ENCODE measurements around the gene PLXDC1. TPM values are rescaled to one million over a fixed set of nuclear protein-coding genes. Genes with fewer than 3 reads are reported as not detected.
A peak's percentile ranks its signal among the peaks of the same experiment; 100 is the strongest.

PLXDC1 gene
- total RNA-seq, 1 experiment from 2014 or later: 2.0 TPM

- H3K27me3 Mint-ChIP-seq (ENCODE audit: low read depth): peaks cover 36% of the 10 kb centered on the region
- H2BK20ac ChIP-seq (ENCODE audit: low read depth, low read length, poor library complexity, severe bottlenecking): no peak overlapping the region
Observed at GRCh38 chr17:39147221-39148185, 3.9 kb downstream of the PLXDC1 start.

More at GRCh38 chr17:39147221-39148185, 3.9 kb downstream of the PLXDC1 start:
- no peak overlapping the region for H3K4ac ChIP-seq (ENCODE audit: low read depth, low read length)
- H2BK120ac ChIP-seq (ENCODE audit: low read depth, low read length, poor library complexity, severe bottlenecking): no peak overlapping the region
- H3K27ac Mint-ChIP-seq: peak overlapping the region in 1 of 3 experiments; percentile 25; a peak in 1 of 7 replicates
- no peak overlapping the region for H3K56ac ChIP-seq (ENCODE audit: insufficient read length, low read depth, low read length)
- TF ChIP-seq, protein P1, sequence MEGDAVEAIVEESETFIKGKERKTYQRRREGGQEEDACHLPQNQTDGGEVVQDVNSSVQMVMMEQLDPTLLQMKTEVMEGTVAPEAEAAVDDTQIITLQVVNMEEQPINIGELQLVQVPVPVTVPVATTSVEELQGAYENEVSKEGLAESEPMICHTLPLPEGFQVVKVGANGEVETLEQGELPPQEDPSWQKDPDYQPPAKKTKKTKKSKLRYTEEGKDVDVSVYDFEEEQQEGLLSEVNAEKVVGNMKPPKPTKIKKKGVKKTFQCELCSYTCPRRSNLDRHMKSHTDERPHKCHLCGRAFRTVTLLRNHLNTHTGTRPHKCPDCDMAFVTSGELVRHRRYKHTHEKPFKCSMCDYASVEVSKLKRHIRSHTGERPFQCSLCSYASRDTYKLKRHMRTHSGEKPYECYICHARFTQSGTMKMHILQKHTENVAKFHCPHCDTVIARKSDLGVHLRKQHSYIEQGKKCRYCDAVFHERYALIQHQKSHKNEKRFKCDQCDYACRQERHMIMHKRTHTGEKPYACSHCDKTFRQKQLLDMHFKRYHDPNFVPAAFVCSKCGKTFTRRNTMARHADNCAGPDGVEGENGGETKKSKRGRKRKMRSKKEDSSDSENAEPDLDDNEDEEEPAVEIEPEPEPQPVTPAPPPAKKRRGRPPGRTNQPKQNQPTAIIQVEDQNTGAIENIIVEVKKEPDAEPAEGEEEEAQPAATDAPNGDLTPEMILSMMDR (conservative IDR thresholded peaks at IDR 0.05): no peak
- H4K20me1 ChIP-seq (ENCODE audit: control insufficient read depth, insufficient read depth, insufficient read length): no peaks in the 10 kb centered on the region
- no CpG with 5 or more reads among the region's 13 CpGs for WGBS (ENCODE audit: extremely low coverage, insufficient read length, low lambda C conversion rate)
- no peak overlapping the region for H3K18ac ChIP-seq (ENCODE audit: insufficient read length, low read depth, low read length)
- no peaks in the 10 kb centered on the region for H3K79me1 ChIP-seq (ENCODE audit: insufficient read depth, low read depth, low read length, poor library complexity, severe bottlenecking)
- H2BK15ac ChIP-seq (ENCODE audit: low read depth, low read length): no peak overlapping the region
- no peak overlapping the region for H2BK5ac ChIP-seq (ENCODE audit: insufficient read length, low read length)
- peaks cover 10 to 23% of the 10 kb centered on the region in 2 experiments for H3K4me1 Mint-ChIP-seq
- no peak overlapping the region for H4K5ac ChIP-seq (ENCODE audit: insufficient read length, low read depth, low read length)
- H3K9me3 ChIP-seq (ENCODE audit: control insufficient read depth, low read depth, low read length): no peaks in the 10 kb centered on the region
- H2BK12ac ChIP-seq (ENCODE audit: insufficient read length, low read depth, low read length): no peak overlapping the region
- no peaks in the 10 kb centered on the region; a peak in 1 of 7 replicates for H3K36me3 Mint-ChIP-seq (ENCODE audit: insufficient read depth in 1 of 3, low read depth in 3 of 3)
- no peak overlapping the region for H3K9ac ChIP-seq (ENCODE audit: extremely low read depth, insufficient read length, low read length)
- no peak overlapping the region for H2AFZ ChIP-seq (ENCODE audit: low read length)
- H4K8ac ChIP-seq (replicated peaks; ENCODE audit: insufficient read length, low read depth, low read length): no peak overlapping the region
- no peak overlapping the region for H3K14ac ChIP-seq (ENCODE audit: insufficient read depth, low read length)
- no peaks in the 10 kb centered on the region for H3K79me2 ChIP-seq (ENCODE audit: insufficient read depth, low read length)
- H3K4me1 ChIP-seq (ENCODE audit: insufficient read depth, low read length): no peaks in the 10 kb centered on the region
- no peak overlapping the region for H2AK5ac ChIP-seq (ENCODE audit: insufficient read length, low read length)
- no peak overlapping the region for H3T11ph ChIP-seq (ENCODE audit: low read length)
- DNase-seq: no peak
- H3K4me2 ChIP-seq (ENCODE audit: insufficient read depth, insufficient read length, low read length): no peak overlapping the region
- no peak overlapping the region for H4K91ac ChIP-seq (ENCODE audit: insufficient read length, low read depth, low read length)
- H3K27me3 ChIP-seq (ENCODE audit: insufficient read depth, low read length): peaks cover 9% of the 10 kb centered on the region; the same call in 1 of the 2 replicates
- no peak overlapping the region for H3K23ac ChIP-seq (ENCODE audit: insufficient read length, low read depth, low read length)
- H3K9me3 Mint-ChIP-seq: no peaks in the 10 kb centered on the region; a peak in 1 of 5 replicates
- H3K27ac ChIP-seq (ENCODE audit: insufficient read length, low read depth, low read length): no peak overlapping the region
- H3K23me2 ChIP-seq (ENCODE audit: insufficient read length, low read depth, low read length, poor library complexity, severe bottlenecking): peaks cover 11% of the 10 kb centered on the region
- peak overlapping the region in 1 of 2 experiments; percentile 30; a peak in 1 of 5 replicates for H3K4me3 Mint-ChIP-seq
